HCT116 (cell line): ENCODE data around the gene XYLT1. TPM values are rescaled to one million over a fixed set of nuclear protein-coding genes. Genes with fewer than 3 reads are reported as not detected.

ENCODE experiments used
- ATAC-seq: fragments of 200-7000 bp; cut with Tn5 transposase; 2 replicates; pipeline ENCODE4 v1.9.1; 2020; ENCODE audit warnings: mild to moderate bottlenecking, moderate library complexity
- BruUV-seq: library from RNA; stranded (reverse); fragments of 400-500 nt; replicated peaks from 2 replicates; lab custom pipeline; 2021; lab: Mats Ljungman, UMichigan
- CTCF ChIA-PET: fragments of 300-600 bp; sonication (Branson Sonifier 250); formaldehyde crosslinking; loops from one replicate; lab custom pipeline; 2021; ENCODE audit warnings: antibody characterized with exemption; lab: Charles Lee
- POLR2A ChIA-PET: fragments of 300-600, 350-600 bp; sonication (Branson Sonifier 250); formaldehyde crosslinking; loops from one replicate; lab custom pipeline; 2021; ENCODE audit warnings: antibody characterized with exemption; lab: Charles Lee
- RAD21 ChIA-PET, 2 experiments: fragments of 300-600 bp; sonication (Branson Sonifier 250); formaldehyde crosslinking; loops; one replicate each; lab custom pipeline; 2023; ENCODE audit warnings: low total read pairs in 2 of 2; ENCODE audit not compliant: uncharacterized antibody in 2 of 2, unreplicated experiment in 2 of 2, low non-redundant PET in 1 of 2; lab: Charles Lee
- DNase-seq: peaks from one replicate; pipeline ENCODE4 v3.0.0-alpha.2; 2010; ENCODE audit warnings: low read depth, low spot score
- H2AFZ ChIP-seq: fragments of 200-600 bp; shearing (Covaris generic), sonication (generic); 2 replicates; pipeline ENCODE4 v1.6.1; 2017; ENCODE audit warnings: low read depth, mixed run types, mixed read lengths, antibody characterized with exemption, low read length; ENCODE audit not compliant: poor library complexity, severe bottlenecking
- H3K27ac ChIP-seq: 2 replicates; pipeline ENCODE4 v1.5.1; 2012; ENCODE audit warnings: low read depth, low read length
- H3K27me3 ChIP-seq: fragments of 200-600 bp; sonication (generic); 2 replicates; pipeline ENCODE4 v1.6.1; 2016; ENCODE audit warnings: mixed run types, low read length, mixed read lengths; ENCODE audit not compliant: insufficient read depth
- H3K36me3 ChIP-seq, 2 experiments: fragments of 200-500 bp in 1 of 2; fragments of 200-600 bp in 1 of 2; sonication (Bioruptor generic) in 1 of 2; sonication (generic) in 1 of 2; 2 replicates each; pipeline versions ENCODE4 v1.5.1 to v1.6.1; 2014 to 2016; ENCODE audit warnings: low read length in 2 of 2, inconsistent platforms in 1 of 2, mixed read lengths in 1 of 2, mixed run types in 1 of 2; ENCODE audit not compliant: insufficient read depth in 2 of 2, control insufficient read depth in 1 of 2
- H3K4me1 ChIP-seq, 2 experiments: fragments of 200-600 bp in 1 of 2; sonication (generic) in 1 of 2; 2 replicates each; pipeline versions ENCODE4 v1.5.1 to v1.6.1; 2012 to 2017; ENCODE audit warnings: low read length in 2 of 2, inconsistent platforms in 1 of 2, mild to moderate bottlenecking in 1 of 2, mixed read lengths in 1 of 2, mixed run types in 1 of 2, moderate library complexity in 1 of 2; ENCODE audit not compliant: insufficient read depth in 2 of 2, control insufficient read depth in 1 of 2
- H3K4me2 ChIP-seq: fragments of 200-600 bp; sonication (generic); 2 replicates; pipeline ENCODE4 v1.6.1; 2017; ENCODE audit warnings: mixed run types, low read length, mixed read lengths
- H3K4me3 ChIP-seq, 2 experiments: fragments of 200-600 bp in 1 of 2; sonication (generic) in 1 of 2; replicated peaks in 1 of 2; 2 replicates each; pipeline ENCODE4 v1.5.1; 2011 to 2016; ENCODE audit warnings: low read length in 2 of 2, control low read depth in 1 of 2, low read depth in 1 of 2, mild to moderate bottlenecking in 1 of 2, mixed read lengths in 1 of 2, mixed run types in 1 of 2
- H3K79me2 ChIP-seq: fragments of 200-600 bp; sonication (generic); 2 replicates; pipeline ENCODE4 v1.6.1; 2017; ENCODE audit warnings: mild to moderate bottlenecking, mixed run types, low read length, moderate library complexity, mixed read lengths; ENCODE audit not compliant: insufficient read depth
- H3K9ac ChIP-seq: fragments of 200-600 bp; sonication (generic); 2 replicates; pipeline ENCODE4 v1.6.1; 2016; ENCODE audit warnings: low read length, mixed read lengths
- H3K9me2 ChIP-seq: fragments of 200-600 bp; sonication (generic), shearing (Covaris generic); 2 replicates; pipeline ENCODE4 v1.6.1; 2017; ENCODE audit warnings: mixed run types, mild to moderate bottlenecking, moderate library complexity; ENCODE audit not compliant: insufficient read depth
- H3K9me3 ChIP-seq, 2 experiments: fragments of 200-500 bp in 1 of 2; fragments of 200-600 bp in 1 of 2; sonication (Bioruptor generic) in 1 of 2; sonication (generic) in 1 of 2; 2 replicates each; pipeline ENCODE4 v1.6.1; 2014 to 2017; ENCODE audit warnings: low read length in 2 of 2, mixed read lengths in 2 of 2, inconsistent platforms in 1 of 2, low read depth in 1 of 2, mild to moderate bottlenecking in 1 of 2, mixed run types in 1 of 2, moderate library complexity in 1 of 2; ENCODE audit not compliant: control insufficient read depth in 1 of 2, insufficient read depth in 1 of 2
- H4K20me1 ChIP-seq: fragments of 200-600 bp; sonication (generic), shearing (Covaris generic); 2 replicates; pipeline ENCODE4 v1.6.1; 2017; ENCODE audit warnings: mixed run types, mild to moderate bottlenecking, moderate library complexity; ENCODE audit not compliant: insufficient read depth
- ATF3 ChIP-seq: IDR thresholded peaks from 2 replicates; pipeline ENCODE4 v1.6.1; 2012
- CBX3 ChIP-seq: IDR thresholded peaks from 2 replicates; pipeline ENCODE4 v1.6.1; 2012; ENCODE audit warnings: low read depth
- CEBPB ChIP-seq: IDR thresholded peaks from 2 replicates; pipeline ENCODE4 v1.6.1; 2012; ENCODE audit warnings: low read depth
- EGR1 ChIP-seq: IDR thresholded peaks from 2 replicates; pipeline ENCODE4 v1.6.1; 2012; ENCODE audit warnings: low read depth
- ELF1 ChIP-seq: IDR thresholded peaks from 2 replicates; pipeline ENCODE4 v1.6.1; 2012; ENCODE audit warnings: low read depth, borderline replicate concordance
- EZH2phosphoT487 ChIP-seq: fragments of 200-600 bp; IDR thresholded peaks from 2 replicates; pipeline ENCODE4 v1.6.1; 2018; ENCODE audit warnings: antibody characterized with exemption, borderline replicate concordance
- FOSL1 ChIP-seq: IDR thresholded peaks from 2 replicates; pipeline ENCODE4 v1.6.1; 2012; ENCODE audit warnings: low read depth
- JUND ChIP-seq: IDR thresholded peaks from 2 replicates; pipeline ENCODE4 v1.6.1; 2012
- POLR2AphosphoS5 ChIP-seq: IDR thresholded peaks from 2 replicates; pipeline ENCODE4 v1.6.1; 2011; ENCODE audit warnings: mild to moderate bottlenecking, low read depth, low read length, moderate library complexity
- RAD21 ChIP-seq: IDR thresholded peaks from 2 replicates; pipeline ENCODE4 v1.6.1; 2012; ENCODE audit warnings: low read depth, mild to moderate bottlenecking
- SIN3A ChIP-seq: IDR thresholded peaks from 2 replicates; pipeline ENCODE4 v1.6.1; 2012; ENCODE audit warnings: low read depth
- SP1 ChIP-seq: IDR thresholded peaks from 2 replicates; pipeline ENCODE4 v1.6.1; 2012; ENCODE audit warnings: low read depth
- SRF ChIP-seq: IDR thresholded peaks from 2 replicates; pipeline ENCODE4 v1.6.1; 2012; ENCODE audit warnings: low read depth
- YY1 ChIP-seq: IDR thresholded peaks from 2 replicates; pipeline ENCODE4 v1.6.1; 2011; ENCODE audit warnings: low read length, low read depth, moderate library complexity, mild to moderate bottlenecking; ENCODE audit not compliant: insufficient replicate concordance; ENCODE audit errors: extremely low read depth
- ZBTB33 ChIP-seq: IDR thresholded peaks from 2 replicates; pipeline ENCODE4 v1.6.1; 2011; ENCODE audit warnings: mild to moderate bottlenecking, low read length, moderate library complexity; ENCODE audit not compliant: insufficient replicate concordance; ENCODE audit errors: extremely low read depth
- ZFX ChIP-seq: fragments of 450-650 bp; IDR thresholded peaks from 2 replicates; pipeline ENCODE4 v1.6.1; 2017
- ZNF274 ChIP-seq: fragments of 200-500 bp; sonication (Bioruptor generic); IDR thresholded peaks from 2 replicates; pipeline ENCODE4 v1.6.1; 2014; ENCODE audit warnings: mild to moderate bottlenecking, low read depth, low read length, inconsistent platforms
- intact Hi-C: fragments of 100-400 bp; cut with micrococcal nuclease; formaldehyde crosslinking; loops from 2 replicates; pipeline ENCODE4 v1.10.0; 2022
- total RNA-seq: library from RNA; stranded (reverse); gene quantifications from one replicate; pipeline ENCODE4 v1.2.1, GENCODE V29; 2021; ENCODE audit not compliant: unreplicated experiment
- TF ChIP-seq, protein P1 (sequence below): IDR thresholded peaks from 2 replicates; pipeline ENCODE4 v1.6.1; 2012

Gene XYLT1
- total RNA-seq, 1 experiment from 2014 or later = 4.5 TPM

DNA sequence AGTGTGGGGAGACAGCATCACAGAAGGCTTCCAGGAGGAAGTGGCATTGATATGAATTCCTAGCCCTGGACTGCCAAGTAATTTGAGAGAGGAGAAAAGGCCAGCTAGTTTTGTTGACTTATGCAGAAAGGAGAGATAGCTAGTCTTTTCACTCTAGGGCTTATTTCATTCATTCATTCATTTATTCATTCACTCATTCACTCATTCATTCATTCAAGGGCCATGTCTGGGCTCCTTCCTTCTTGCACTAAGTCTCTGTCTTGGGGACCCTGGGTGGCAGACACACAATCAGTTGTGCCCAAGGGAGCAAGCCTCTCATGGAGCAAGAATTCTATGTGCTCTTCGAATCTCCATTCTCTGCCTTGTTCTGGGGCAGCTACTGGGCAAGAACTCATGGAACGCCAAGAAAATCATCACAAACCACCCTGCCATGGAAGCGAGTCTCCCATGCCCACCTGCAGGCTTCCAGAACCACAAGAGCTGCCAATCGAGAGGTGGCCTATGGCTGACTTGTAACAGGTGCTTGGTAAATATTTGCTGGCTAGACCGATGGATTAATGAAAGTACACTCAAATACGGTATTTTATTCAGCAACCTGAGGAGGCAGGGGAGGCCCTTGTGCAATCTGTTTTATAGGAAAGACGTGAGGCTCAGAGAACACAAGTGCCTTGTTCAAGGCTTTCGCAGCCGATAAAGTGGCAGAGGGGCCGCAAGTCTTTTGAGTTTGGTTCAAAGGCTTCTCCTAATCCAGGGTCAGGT lies 223.6 kb downstream of the XYLT1 start (continued):
- TF ChIP-seq ZBTB33 (no peak), FOSL1 (no peak), ZNF274 (no peak), RAD21 (no peak), JUND (no peak), YY1 (no peak), SP1 (no peak), EZH2phosphoT487 (no peak), ZFX (no peak), POLR2AphosphoS5 (no peak)
- TF ChIP-seq, protein P1, sequence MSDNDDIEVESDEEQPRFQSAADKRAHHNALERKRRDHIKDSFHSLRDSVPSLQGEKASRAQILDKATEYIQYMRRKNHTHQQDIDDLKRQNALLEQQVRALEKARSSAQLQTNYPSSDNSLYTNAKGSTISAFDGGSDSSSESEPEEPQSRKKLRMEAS = no peak

DNA sequence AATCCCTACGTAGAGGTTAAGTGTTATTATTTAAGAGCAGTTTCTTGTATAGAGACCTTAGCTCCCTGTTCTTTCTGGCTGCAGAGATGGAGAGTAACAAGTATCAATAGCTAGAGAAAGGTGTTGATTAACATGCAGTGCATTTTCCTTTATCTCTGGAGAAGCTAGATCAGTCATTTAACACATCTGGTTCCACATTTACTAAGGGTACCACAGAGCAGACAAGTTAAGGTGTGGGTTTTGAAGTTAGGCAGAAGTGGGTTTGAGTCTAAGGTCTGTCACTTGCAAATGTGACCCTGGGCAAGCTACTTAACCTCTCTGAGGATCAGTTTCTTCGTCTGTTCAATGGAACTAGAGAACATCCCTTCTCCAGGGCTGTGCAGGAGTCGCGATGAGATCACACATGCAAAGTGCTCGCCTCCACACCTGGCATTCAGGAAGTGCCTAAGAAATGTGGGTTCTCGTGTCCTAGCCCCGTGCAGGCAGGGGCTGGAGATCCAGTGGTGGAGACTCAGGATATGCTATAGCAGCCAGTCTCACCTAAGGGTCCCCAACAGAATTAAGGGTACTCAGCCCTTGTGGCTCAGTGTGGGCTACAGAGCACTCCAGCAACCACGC lies 224.4 kb downstream of the XYLT1 start:
- POLR2A ChIA-PET = no interaction called here
- CTCF ChIA-PET = no interaction called here

More for the DNA sequence above, 224.4 kb downstream of the XYLT1 start:
- ATAC-seq (no peak), DNase-seq (no peak)
- intact Hi-C loops = no loop called here
- Histone ChIP-seq H3K36me3 (no peaks in the 10 kb centered on the region), H3K4me3 (no peak overlapping the region), H3K27ac (no peak overlapping the region), H3K9me2 (no peaks in the 10 kb centered on the region), H3K4me1 (no peaks in the 10 kb centered on the region), H2AFZ (no peak overlapping the region), H4K20me1 (no peaks in the 10 kb centered on the region), H3K9ac (no peak overlapping the region), H3K4me2 (no peak overlapping the region), H3K9me3 (no peaks in the 10 kb centered on the region), H3K79me2 (no peaks in the 10 kb centered on the region), H3K27me3 (peaks cover 19% of the 10 kb centered on the region; the same call in 1 of the 2 replicates)
- BruUV-seq = no TSS peak
- TF ChIP-seq ATF3 (no peak), RAD21 (no peak), ZFX (no peak), SIN3A (no peak), CEBPB (no peak), ELF1 (no peak), SRF (no peak), SP1 (no peak), POLR2AphosphoS5 (no peak), ZBTB33 (no peak), EZH2phosphoT487 (no peak), CBX3 (no peak), EGR1 (no peak)
- RAD21 ChIA-PET = no interaction called here
